ENCODE results near the gene PDSS2. TPM values are rescaled to one million over a fixed set of nuclear protein-coding genes. Genes with fewer than 3 reads are reported as not detected.

Gene PDSS2
- total and polyA plus RNA-seq, 2 of the 8 experiments (the other 6 are each of a cell fraction or from before 2014, with no cell fraction given): 10.7 to 16.1 TPM

DNA sequence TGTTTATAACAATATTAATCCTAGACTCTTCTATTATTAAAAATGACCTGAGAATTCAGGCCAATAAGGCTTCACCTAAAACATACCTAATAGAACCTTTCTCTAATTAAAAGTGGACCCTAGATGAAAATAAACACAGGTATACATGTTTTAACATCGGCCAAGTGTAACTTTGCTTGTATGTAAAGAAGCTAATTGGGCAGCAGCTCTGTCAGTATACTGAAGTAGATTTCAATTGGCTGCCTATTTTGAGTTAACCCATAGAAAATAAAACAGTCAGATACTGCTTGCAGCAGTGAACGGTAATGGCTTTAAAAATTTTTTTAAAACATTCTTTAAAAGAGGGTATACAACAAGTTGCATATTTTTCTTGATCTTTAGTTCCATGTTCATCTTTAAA lies 67.3 kb downstream of the PDSS2 start (continued):
- TF ChIP-seq, protein P1, sequence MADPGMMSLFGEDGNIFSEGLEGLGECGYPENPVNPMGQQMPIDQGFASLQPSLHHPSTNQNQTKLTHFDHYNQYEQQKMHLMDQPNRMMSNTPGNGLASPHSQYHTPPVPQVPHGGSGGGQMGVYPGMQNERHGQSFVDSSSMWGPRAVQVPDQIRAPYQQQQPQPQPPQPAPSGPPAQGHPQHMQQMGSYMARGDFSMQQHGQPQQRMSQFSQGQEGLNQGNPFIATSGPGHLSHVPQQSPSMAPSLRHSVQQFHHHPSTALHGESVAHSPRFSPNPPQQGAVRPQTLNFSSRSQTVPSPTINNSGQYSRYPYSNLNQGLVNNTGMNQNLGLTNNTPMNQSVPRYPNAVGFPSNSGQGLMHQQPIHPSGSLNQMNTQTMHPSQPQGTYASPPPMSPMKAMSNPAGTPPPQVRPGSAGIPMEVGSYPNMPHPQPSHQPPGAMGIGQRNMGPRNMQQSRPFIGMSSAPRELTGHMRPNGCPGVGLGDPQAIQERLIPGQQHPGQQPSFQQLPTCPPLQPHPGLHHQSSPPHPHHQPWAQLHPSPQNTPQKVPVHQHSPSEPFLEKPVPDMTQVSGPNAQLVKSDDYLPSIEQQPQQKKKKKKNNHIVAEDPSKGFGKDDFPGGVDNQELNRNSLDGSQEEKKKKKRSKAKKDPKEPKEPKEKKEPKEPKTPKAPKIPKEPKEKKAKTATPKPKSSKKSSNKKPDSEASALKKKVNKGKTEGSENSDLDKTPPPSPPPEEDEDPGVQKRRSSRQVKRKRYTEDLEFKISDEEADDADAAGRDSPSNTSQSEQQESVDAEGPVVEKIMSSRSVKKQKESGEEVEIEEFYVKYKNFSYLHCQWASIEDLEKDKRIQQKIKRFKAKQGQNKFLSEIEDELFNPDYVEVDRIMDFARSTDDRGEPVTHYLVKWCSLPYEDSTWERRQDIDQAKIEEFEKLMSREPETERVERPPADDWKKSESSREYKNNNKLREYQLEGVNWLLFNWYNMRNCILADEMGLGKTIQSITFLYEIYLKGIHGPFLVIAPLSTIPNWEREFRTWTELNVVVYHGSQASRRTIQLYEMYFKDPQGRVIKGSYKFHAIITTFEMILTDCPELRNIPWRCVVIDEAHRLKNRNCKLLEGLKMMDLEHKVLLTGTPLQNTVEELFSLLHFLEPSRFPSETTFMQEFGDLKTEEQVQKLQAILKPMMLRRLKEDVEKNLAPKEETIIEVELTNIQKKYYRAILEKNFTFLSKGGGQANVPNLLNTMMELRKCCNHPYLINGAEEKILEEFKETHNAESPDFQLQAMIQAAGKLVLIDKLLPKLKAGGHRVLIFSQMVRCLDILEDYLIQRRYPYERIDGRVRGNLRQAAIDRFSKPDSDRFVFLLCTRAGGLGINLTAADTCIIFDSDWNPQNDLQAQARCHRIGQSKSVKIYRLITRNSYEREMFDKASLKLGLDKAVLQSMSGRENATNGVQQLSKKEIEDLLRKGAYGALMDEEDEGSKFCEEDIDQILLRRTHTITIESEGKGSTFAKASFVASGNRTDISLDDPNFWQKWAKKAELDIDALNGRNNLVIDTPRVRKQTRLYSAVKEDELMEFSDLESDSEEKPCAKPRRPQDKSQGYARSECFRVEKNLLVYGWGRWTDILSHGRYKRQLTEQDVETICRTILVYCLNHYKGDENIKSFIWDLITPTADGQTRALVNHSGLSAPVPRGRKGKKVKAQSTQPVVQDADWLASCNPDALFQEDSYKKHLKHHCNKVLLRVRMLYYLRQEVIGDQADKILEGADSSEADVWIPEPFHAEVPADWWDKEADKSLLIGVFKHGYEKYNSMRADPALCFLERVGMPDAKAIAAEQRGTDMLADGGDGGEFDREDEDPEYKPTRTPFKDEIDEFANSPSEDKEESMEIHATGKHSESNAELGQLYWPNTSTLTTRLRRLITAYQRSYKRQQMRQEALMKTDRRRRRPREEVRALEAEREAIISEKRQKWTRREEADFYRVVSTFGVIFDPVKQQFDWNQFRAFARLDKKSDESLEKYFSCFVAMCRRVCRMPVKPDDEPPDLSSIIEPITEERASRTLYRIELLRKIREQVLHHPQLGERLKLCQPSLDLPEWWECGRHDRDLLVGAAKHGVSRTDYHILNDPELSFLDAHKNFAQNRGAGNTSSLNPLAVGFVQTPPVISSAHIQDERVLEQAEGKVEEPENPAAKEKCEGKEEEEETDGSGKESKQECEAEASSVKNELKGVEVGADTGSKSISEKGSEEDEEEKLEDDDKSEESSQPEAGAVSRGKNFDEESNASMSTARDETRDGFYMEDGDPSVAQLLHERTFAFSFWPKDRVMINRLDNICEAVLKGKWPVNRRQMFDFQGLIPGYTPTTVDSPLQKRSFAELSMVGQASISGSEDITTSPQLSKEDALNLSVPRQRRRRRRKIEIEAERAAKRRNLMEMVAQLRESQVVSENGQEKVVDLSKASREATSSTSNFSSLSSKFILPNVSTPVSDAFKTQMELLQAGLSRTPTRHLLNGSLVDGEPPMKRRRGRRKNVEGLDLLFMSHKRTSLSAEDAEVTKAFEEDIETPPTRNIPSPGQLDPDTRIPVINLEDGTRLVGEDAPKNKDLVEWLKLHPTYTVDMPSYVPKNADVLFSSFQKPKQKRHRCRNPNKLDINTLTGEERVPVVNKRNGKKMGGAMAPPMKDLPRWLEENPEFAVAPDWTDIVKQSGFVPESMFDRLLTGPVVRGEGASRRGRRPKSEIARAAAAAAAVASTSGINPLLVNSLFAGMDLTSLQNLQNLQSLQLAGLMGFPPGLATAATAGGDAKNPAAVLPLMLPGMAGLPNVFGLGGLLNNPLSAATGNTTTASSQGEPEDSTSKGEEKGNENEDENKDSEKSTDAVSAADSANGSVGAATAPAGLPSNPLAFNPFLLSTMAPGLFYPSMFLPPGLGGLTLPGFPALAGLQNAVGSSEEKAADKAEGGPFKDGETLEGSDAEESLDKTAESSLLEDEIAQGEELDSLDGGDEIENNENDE (IDR thresholded peaks at IDR 0.05; ENCODE audit: insufficient replicate concordance, low read length): no peak
- TF ChIP-seq, protein P2, sequence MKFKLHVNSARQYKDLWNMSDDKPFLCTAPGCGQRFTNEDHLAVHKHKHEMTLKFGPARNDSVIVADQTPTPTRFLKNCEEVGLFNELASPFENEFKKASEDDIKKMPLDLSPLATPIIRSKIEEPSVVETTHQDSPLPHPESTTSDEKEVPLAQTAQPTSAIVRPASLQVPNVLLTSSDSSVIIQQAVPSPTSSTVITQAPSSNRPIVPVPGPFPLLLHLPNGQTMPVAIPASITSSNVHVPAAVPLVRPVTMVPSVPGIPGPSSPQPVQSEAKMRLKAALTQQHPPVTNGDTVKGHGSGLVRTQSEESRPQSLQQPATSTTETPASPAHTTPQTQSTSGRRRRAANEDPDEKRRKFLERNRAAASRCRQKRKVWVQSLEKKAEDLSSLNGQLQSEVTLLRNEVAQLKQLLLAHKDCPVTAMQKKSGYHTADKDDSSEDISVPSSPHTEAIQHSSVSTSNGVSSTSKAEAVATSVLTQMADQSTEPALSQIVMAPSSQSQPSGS (IDR thresholded peaks at IDR 0.05; ENCODE audit: low read length): no peak
- TF ChIP-seq PHF8 (conservative IDR thresholded peaks at IDR 0.05; ENCODE audit: low read depth, low read length) (no peak), EP300 (IDR thresholded peaks at IDR 0.05; ENCODE audit: borderline replicate concordance in 1 of 2, low read depth in 2 of 2, low read length in 2 of 2) (no peak)
